ENCODE results near the gene TCP11L2.

Gene TCP11L2

DNA sequence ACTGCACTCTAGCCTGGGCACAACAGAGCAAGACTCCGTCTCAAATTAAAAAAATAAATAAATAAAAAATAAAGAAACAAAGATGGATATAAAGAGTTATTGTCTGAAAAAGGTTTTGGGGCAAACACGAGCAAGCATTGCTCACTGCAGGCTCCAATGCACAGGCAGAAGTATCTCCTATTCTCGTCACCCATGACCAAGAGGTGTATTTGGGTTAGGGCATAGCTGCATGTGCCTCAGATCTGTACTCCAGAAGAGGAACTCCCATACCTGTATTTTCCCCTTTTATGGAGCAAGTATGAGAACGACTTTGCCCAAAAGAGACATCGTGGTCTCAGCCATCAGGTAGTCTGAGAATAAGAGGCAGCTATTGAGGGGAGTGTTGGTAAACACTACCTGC lies 10.2 kb upstream of the TCP11L2 start:
- H3K79me2 ChIP-seq (ENCODE audit: insufficient read depth, low read depth): no peaks in the 10 kb centered on the region
- no peak overlapping the region for H3K27ac ChIP-seq
- H3K4me2 ChIP-seq: no peak overlapping the region
- H4K20me1 ChIP-seq (ENCODE audit: insufficient read depth): no peaks in the 10 kb centered on the region
- TF ChIP-seq, protein P1, sequence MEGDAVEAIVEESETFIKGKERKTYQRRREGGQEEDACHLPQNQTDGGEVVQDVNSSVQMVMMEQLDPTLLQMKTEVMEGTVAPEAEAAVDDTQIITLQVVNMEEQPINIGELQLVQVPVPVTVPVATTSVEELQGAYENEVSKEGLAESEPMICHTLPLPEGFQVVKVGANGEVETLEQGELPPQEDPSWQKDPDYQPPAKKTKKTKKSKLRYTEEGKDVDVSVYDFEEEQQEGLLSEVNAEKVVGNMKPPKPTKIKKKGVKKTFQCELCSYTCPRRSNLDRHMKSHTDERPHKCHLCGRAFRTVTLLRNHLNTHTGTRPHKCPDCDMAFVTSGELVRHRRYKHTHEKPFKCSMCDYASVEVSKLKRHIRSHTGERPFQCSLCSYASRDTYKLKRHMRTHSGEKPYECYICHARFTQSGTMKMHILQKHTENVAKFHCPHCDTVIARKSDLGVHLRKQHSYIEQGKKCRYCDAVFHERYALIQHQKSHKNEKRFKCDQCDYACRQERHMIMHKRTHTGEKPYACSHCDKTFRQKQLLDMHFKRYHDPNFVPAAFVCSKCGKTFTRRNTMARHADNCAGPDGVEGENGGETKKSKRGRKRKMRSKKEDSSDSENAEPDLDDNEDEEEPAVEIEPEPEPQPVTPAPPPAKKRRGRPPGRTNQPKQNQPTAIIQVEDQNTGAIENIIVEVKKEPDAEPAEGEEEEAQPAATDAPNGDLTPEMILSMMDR (conservative IDR thresholded peaks at IDR 0.05; ENCODE audit: low read depth, low read length): no peak
- H3K9ac ChIP-seq: no peak overlapping the region
- no peaks in the 10 kb centered on the region for H3K36me3 ChIP-seq (ENCODE audit: insufficient read depth)
- H3K27me3 ChIP-seq (ENCODE audit: insufficient read depth, low read depth): no peaks in the 10 kb centered on the region
- no peak overlapping the region for H2AFZ ChIP-seq (ENCODE audit: low read depth)
- no peaks in the 10 kb centered on the region for H3K4me1 ChIP-seq (ENCODE audit: low read depth, poor library complexity, severe bottlenecking)
- H3K4me3 ChIP-seq (IDR thresholded peaks at IDR 0.05; ENCODE audit: insufficient read depth, low read depth, low read length): no peak overlapping the region

DNA sequence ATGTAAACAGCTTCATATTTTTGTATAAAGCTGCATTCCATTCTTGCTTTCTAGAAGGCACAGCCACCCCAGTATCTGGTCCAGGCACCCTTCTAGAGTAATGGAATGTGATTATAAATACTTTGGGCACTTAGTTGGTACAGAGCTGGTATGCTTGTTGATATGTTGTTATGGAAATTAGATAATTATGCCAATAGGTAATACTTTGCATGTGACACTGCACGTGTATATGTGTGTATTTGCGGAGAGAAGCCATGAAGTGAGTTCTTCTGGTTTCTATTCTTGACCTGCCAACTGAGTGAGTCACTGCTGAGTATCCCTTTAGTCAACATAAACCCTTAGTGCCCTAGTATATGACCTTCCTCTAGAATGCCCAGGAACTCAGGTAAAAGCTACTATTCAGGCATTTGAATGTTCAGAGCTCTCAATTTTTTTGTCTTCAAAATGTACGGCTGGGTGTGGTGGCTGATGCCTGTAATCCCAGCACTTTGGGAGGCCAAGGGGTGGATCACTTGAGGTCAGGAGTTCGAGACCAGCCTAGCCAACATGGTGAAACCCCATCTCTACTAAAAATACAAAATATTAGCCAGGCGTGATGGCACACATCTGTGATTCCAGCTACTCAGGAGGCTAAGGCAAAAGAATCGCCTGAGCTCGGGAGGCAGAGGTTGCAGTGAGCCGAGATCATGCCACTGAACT lies 6.2 kb upstream of the TCP11L2 start:
- no peak overlapping the region for H2AFZ ChIP-seq (ENCODE audit: low read depth)

DNA sequence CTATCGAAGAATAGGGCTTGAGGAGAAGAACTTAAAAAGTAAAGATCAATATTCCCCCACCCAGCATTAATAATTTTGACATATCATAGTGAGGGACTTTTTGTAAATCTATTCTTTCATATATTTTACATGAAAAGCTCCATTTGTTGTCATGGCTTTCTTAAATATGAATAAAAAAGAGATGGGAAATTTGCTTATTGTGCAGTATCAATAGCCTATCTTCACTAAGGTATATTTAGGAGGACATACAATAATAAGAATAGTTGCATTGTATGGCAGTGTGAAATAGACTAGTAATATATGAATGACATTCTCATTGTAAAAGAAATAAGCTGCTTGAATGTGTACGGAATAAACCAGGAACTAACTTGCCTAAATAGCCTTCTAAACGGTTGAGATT lies 5.5 kb upstream of the TCP11L2 start:
- no peak overlapping the region for H2AFZ ChIP-seq (ENCODE audit: low read depth)
- H3K4me3 ChIP-seq (IDR thresholded peaks at IDR 0.05; ENCODE audit: insufficient read depth, low read depth, low read length): no peak overlapping the region
- peaks cover 7% of the 10 kb centered on the region for H3K4me1 ChIP-seq (ENCODE audit: low read depth, poor library complexity, severe bottlenecking)
- H3K27me3 ChIP-seq (ENCODE audit: insufficient read depth, low read depth): no peaks in the 10 kb centered on the region
- H3K9ac ChIP-seq: no peak overlapping the region
- TF ChIP-seq, protein P1 (conservative IDR thresholded peaks at IDR 0.05; ENCODE audit: low read depth, low read length): no peak
- no peaks in the 10 kb centered on the region for H3K79me2 ChIP-seq (ENCODE audit: insufficient read depth, low read depth)
- H4K20me1 ChIP-seq (ENCODE audit: insufficient read depth): no peaks in the 10 kb centered on the region
- no peak overlapping the region for H3K4me2 ChIP-seq
- no peaks in the 10 kb centered on the region for H3K36me3 ChIP-seq (ENCODE audit: insufficient read depth)
- H3K27ac ChIP-seq: no peak overlapping the region

More for the DNA sequence above, 6.2 kb upstream of the TCP11L2 start:
- peaks cover 2% of the 10 kb centered on the region for H3K4me1 ChIP-seq (ENCODE audit: low read depth, poor library complexity, severe bottlenecking)
- H3K4me2 ChIP-seq: no peak overlapping the region
- H3K27ac ChIP-seq: no peak overlapping the region
- no peaks in the 10 kb centered on the region for H3K79me2 ChIP-seq (ENCODE audit: insufficient read depth, low read depth)
- H3K9ac ChIP-seq: no peak overlapping the region
- H3K36me3 ChIP-seq (ENCODE audit: insufficient read depth): no peaks in the 10 kb centered on the region
- TF ChIP-seq, protein P1 (conservative IDR thresholded peaks at IDR 0.05; ENCODE audit: low read depth, low read length): no peak
- H3K27me3 ChIP-seq (ENCODE audit: insufficient read depth, low read depth): no peaks in the 10 kb centered on the region
- no peaks in the 10 kb centered on the region for H4K20me1 ChIP-seq (ENCODE audit: insufficient read depth)
- no peak overlapping the region for H3K4me3 ChIP-seq (IDR thresholded peaks at IDR 0.05; ENCODE audit: insufficient read depth, low read depth, low read length)

GRCh38 chr12:106297681-106298080 lies 4.9 kb upstream of the TCP11L2 start:
- H3K4me3 ChIP-seq (IDR thresholded peaks at IDR 0.05; ENCODE audit: insufficient read depth, low read depth, low read length): no peak overlapping the region
- H3K27me3 ChIP-seq (ENCODE audit: insufficient read depth, low read depth): no peaks in the 10 kb centered on the region
- H3K27ac ChIP-seq: no peak overlapping the region
- H2AFZ ChIP-seq (ENCODE audit: low read depth): no peak overlapping the region
- no peak overlapping the region for H3K9ac ChIP-seq
- no peaks in the 10 kb centered on the region for H3K79me2 ChIP-seq (ENCODE audit: insufficient read depth, low read depth)
- H4K20me1 ChIP-seq (ENCODE audit: insufficient read depth): no peaks in the 10 kb centered on the region
- peaks cover 7% of the 10 kb centered on the region for H3K4me1 ChIP-seq (ENCODE audit: low read depth, poor library complexity, severe bottlenecking)
- H3K36me3 ChIP-seq (ENCODE audit: insufficient read depth): no peaks in the 10 kb centered on the region
- no peak overlapping the region for H3K4me2 ChIP-seq
- TF ChIP-seq, protein P1 (conservative IDR thresholded peaks at IDR 0.05; ENCODE audit: low read depth, low read length): no peak
